ENCODE measurements around the gene SRD5A1. TPM values are rescaled to one million over a fixed set of nuclear protein-coding genes. Genes with fewer than 3 reads are reported as not detected.
A peak's percentile ranks its signal among the peaks of the same experiment; 100 is the strongest.

SRD5A1 gene
- total RNA-seq, 1 donor from 2014 or later: 2.5 TPM

DNA sequence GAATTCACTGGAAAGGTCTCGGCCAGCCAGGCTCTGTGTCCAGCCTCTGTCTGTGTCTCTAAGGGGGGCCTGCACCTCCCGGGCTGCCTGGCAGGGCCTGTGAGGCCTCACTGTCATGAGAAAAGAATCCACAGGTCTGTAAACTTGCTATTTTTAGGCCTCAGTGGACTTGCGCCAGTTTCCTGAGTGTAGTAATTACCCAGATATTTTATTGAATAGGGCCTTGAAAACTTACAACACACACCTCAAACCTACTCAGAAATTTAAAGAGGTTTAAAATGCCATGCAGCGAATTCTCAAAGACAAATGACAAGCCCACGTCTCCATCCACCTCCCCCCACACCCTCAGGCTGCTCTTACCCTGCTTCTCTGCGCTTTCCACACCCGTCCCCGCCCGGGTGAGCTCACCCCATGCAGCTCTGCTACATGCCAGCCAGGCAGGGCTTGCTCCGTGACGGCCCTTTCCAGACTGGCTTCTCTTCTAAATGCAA lies 71.2 kb downstream of the SRD5A1 start:
- Histone ChIP-seq H3K4me3 (peak overlapping the region; percentile 38), H3K4me1 (peaks cover 27% of the 10 kb centered on the region), H3K9me3 (replicated peaks) (no peaks in the 10 kb centered on the region), H3K27ac (replicated peaks) (peak overlapping the region; percentile 93), H3K36me3 (no peaks in the 10 kb centered on the region), H3K27me3 (ENCODE audit: low read depth) (no peaks in the 10 kb centered on the region)
- TF ChIP-seq, protein P1, sequence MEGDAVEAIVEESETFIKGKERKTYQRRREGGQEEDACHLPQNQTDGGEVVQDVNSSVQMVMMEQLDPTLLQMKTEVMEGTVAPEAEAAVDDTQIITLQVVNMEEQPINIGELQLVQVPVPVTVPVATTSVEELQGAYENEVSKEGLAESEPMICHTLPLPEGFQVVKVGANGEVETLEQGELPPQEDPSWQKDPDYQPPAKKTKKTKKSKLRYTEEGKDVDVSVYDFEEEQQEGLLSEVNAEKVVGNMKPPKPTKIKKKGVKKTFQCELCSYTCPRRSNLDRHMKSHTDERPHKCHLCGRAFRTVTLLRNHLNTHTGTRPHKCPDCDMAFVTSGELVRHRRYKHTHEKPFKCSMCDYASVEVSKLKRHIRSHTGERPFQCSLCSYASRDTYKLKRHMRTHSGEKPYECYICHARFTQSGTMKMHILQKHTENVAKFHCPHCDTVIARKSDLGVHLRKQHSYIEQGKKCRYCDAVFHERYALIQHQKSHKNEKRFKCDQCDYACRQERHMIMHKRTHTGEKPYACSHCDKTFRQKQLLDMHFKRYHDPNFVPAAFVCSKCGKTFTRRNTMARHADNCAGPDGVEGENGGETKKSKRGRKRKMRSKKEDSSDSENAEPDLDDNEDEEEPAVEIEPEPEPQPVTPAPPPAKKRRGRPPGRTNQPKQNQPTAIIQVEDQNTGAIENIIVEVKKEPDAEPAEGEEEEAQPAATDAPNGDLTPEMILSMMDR (IDR thresholded peaks at IDR 0.05; ENCODE audit: borderline replicate concordance): no peak
- peak; percentile 76 for DNase-seq
- intact Hi-C loops (cut with micrococcal nuclease): no loop called here

DNA sequence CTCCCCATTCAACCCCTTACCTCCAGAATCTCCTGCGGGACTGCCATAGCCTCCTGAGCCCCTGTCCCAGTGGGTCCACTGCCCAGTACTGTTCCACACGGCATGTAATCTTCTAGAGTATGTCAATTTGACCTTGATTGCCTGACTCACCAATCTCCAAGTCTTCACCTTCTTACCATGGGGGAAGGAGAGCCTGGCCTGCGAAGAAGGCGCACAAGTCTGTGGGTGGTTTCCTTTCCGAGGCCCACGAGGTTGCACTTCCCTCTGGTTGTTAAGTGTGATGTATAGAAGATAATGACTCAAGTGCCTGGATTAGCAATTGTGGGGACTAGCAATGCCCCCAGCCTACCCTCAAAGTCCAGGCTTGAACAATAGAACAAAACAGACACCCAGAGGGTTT lies 71.8 kb downstream of the SRD5A1 start:
- TF ChIP-seq, protein P1 (IDR thresholded peaks at IDR 0.05; ENCODE audit: borderline replicate concordance): no peak
- intact Hi-C loops (cut with micrococcal nuclease): no loop called here
- H3K27ac ChIP-seq (replicated peaks): peak overlapping the region; percentile 93
- H3K4me3 ChIP-seq: peak overlapping the region; percentile 38
- no peak for DNase-seq
- H3K4me1 ChIP-seq: peaks cover 27% of the 10 kb centered on the region
- H3K27me3 ChIP-seq (ENCODE audit: low read depth): no peaks in the 10 kb centered on the region
- no peaks in the 10 kb centered on the region for H3K9me3 ChIP-seq (replicated peaks)
- H3K36me3 ChIP-seq: no peaks in the 10 kb centered on the region

DNA sequence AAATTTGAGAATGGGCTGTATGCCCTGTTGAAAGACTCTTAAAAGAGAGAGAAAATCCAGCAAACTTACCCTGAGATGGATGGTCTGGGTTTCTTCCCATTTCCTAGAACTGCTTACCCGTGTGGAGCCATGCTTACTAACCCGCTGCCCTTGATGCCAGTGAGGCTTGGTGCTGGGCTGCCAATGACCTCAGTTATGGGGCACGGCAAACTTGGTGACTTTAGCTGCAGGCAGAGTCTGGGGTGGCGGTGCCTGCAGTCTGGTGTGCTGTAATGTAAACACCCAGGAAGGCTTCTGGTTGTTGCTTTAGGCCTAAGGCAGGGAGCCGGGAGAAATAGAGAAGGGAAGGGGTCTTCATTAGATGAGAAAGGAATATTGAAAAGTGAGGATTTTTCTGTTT lies 72.7 kb downstream of the SRD5A1 start:
- Histone ChIP-seq H3K9me3 (replicated peaks) (no peaks in the 10 kb centered on the region), H3K4me3 (no peak overlapping the region), H3K4me1 (peaks cover 27% of the 10 kb centered on the region), H3K27me3 (ENCODE audit: low read depth) (no peaks in the 10 kb centered on the region), H3K36me3 (no peaks in the 10 kb centered on the region), H3K27ac (replicated peaks) (no peak overlapping the region)
- DNase-seq: no peak
- TF ChIP-seq, protein P1 (IDR thresholded peaks at IDR 0.05; ENCODE audit: borderline replicate concordance): no peak
- intact Hi-C loops (cut with micrococcal nuclease): no loop called here

DNA sequence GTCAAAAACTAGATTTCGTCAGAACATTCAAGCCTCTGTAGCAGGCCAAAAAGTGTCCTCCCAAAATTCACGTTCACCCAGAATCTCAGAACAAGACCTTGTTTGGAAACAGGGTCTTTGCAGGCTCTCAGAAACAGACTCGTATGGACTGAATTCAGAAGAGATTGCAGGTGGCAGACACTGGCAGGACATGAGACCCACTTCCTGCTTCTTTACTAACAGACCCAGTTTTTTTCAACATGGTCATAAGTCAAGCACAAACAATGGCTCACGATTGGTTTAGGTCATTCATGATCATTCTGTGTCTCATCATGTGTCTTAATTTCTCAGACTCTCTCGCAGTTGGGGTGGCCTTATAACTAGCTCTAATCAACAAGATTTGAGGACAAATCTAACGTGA lies 74.6 kb downstream of the SRD5A1 start:
- no peaks in the 10 kb centered on the region for H3K27me3 ChIP-seq (ENCODE audit: low read depth)
- H3K9me3 ChIP-seq (replicated peaks): no peaks in the 10 kb centered on the region
- H3K36me3 ChIP-seq: no peaks in the 10 kb centered on the region
- intact Hi-C loops (cut with micrococcal nuclease): no loop called here
- TF ChIP-seq, protein P1 (IDR thresholded peaks at IDR 0.05; ENCODE audit: borderline replicate concordance): no peak
- peaks cover 40% of the 10 kb centered on the region for H3K4me1 ChIP-seq
- no peak overlapping the region for H3K4me3 ChIP-seq
- no peak for DNase-seq
- peak overlapping the region; percentile 65 for H3K27ac ChIP-seq (replicated peaks)

- Histone ChIP-seq H3K9me3 (replicated peaks) (no peaks in the 10 kb centered on the region), H3K4me3 (no peak overlapping the region), H3K27me3 (ENCODE audit: low read depth) (no peaks in the 10 kb centered on the region), H3K27ac (replicated peaks) (peak overlapping the region; percentile 65), H3K36me3 (no peaks in the 10 kb centered on the region), H3K4me1 (peaks cover 34% of the 10 kb centered on the region)
- TF ChIP-seq, protein P1 (IDR thresholded peaks at IDR 0.05; ENCODE audit: borderline replicate concordance): no peak
- DNase-seq: peak; percentile 46
- intact Hi-C loops (cut with micrococcal nuclease): no loop called here
These were observed 75.6 kb downstream of the SRD5A1 start for GRCh38 chr5:6708814-6709213.
